ENCODE results near the gene MORN1. TPM values are rescaled to one million over a fixed set of nuclear protein-coding genes. Genes with fewer than 3 reads are reported as not detected.

The MORN1 gene
- total and polyA plus RNA-seq, 2 of the 8 experiments (the other 6 are each of a cell fraction or from before 2014, with no cell fraction given), result 5.0 to 9.1 TPM

DNA sequence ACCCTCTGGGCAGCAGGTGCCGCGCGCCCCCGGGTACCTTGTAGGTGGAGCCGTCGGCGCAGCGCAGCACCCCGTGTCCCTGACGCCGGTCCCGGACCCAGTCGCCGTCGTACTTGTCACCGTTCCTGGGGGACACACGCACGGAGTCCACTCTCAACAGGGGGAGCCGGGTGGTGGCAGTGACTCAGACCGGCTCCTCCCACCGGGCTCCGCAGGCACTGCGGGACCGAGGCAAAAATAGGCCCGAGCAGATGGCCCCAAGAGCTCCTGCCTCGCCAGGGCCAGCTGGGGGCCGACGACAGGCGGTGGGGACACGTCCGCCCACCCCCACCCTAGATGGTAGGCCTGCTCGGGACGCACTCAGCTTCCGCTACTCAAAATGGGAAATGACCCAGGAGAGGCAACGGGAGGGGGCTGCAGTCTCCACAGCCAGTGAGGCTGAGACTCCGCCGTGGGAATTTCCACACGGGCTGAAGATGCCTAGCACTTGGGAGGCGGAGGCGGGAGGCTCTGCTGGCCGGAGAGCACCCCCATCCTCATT lies 6.3 kb downstream of the MORN1 start:
- Histone ChIP-seq H3K27me3 (replicated peaks in 1 of 4; ENCODE audit: control insufficient read depth in 3 of 4, extremely low read depth in 1 of 4, insufficient read depth in 3 of 4, low read length in 3 of 4) (no peaks in the 10 kb centered on the region), H3K4ac (replicated peaks; ENCODE audit: insufficient read length, low read depth, low read length) (no peak overlapping the region), H2BK15ac (ENCODE audit: low read length) (no peak overlapping the region), H3K4me2 (ENCODE audit: insufficient read depth in 1 of 2, low read depth in 2 of 2, low read length in 2 of 2) (no peak overlapping the region), H3K23me2 (ENCODE audit: low read depth, low read length) (no peaks in the 10 kb centered on the region), H2BK5ac (ENCODE audit: low read depth, low read length) (no peak overlapping the region), H3K18ac (ENCODE audit: extremely low read depth, low read length) (no peak overlapping the region), H3K14ac (ENCODE audit: insufficient read length) (no peak overlapping the region), H3K9ac (replicated peaks in 1 of 4; ENCODE audit: extremely low read depth in 1 of 4, low read depth in 3 of 4, low read length in 3 of 4) (no peak overlapping the region), H2BK120ac (replicated peaks; ENCODE audit: low read depth, low read length) (no peak overlapping the region), H3K23ac (ENCODE audit: insufficient read length) (no peak overlapping the region), H3K4me1 (replicated peaks in 1 of 4; ENCODE audit: control insufficient read depth in 3 of 4, insufficient read depth in 4 of 4, low read length in 3 of 4) (peaks cover 0 to 2% (median under 1%) of the 10 kb centered on the region in 4 experiments; a peak in 3 of 7 replicates), H3K27ac (ENCODE audit: low read depth, low read length) (no peak overlapping the region), H4K8ac (ENCODE audit: extremely low read depth, insufficient read depth, low read length) (peak overlapping the region; percentile 41; the same call in 1 of the 2 replicates), H2AFZ (ENCODE audit: low read length) (no peak overlapping the region), H3K79me1 (ENCODE audit: low read depth, low read length) (no peaks in the 10 kb centered on the region; the same call in 1 of the 2 replicates), H3K36me3 (ENCODE audit: control insufficient read depth in 2 of 4, insufficient read depth in 4 of 4, low read length in 3 of 4) (no peaks in the 10 kb centered on the region; a peak in 1 of 8 replicates), H4K5ac (ENCODE audit: insufficient read length, low read depth, low read length) (no peak overlapping the region), H2BK20ac (ENCODE audit: low read length) (no peak overlapping the region), H2AK5ac (ENCODE audit: low read depth, low read length) (0 out of 2 replicates have a peak overlapping the region, but pooled peaks have one; percentile 49), H4K20me1 (replicated peaks in 1 of 2; ENCODE audit: control insufficient read depth in 1 of 2, insufficient read depth in 2 of 2, low read length in 2 of 2) (peaks cover 0 to 2% of the 10 kb centered on the region in 2 experiments), H3K79me2 (ENCODE audit: control insufficient read depth in 1 of 2, insufficient read depth in 2 of 2, low read length in 2 of 2) (no peaks in the 10 kb centered on the region), H3K9me3 (ENCODE audit: insufficient read depth in 2 of 2, low read depth in 1 of 2, low read length in 1 of 2) (no peaks in the 10 kb centered on the region), H4K91ac (replicated peaks; ENCODE audit: insufficient read length, low read length) (no peak overlapping the region), H3K56ac (replicated peaks; ENCODE audit: insufficient read length, low read depth, low read length) (no peak overlapping the region), H2BK12ac (ENCODE audit: low read depth, low read length) (no peak overlapping the region), H3K4me3 (ENCODE audit: extremely low read depth in 1 of 4, insufficient read depth in 2 of 4, low read depth in 3 of 4, low read length in 4 of 4) (no peak overlapping the region)
- TF ChIP-seq POU5F1 (IDR thresholded peaks at IDR 0.05; ENCODE audit: low read depth, low read length) (no peak), JUND (IDR thresholded peaks at IDR 0.05; ENCODE audit: low read length) (no peak)
- TF ChIP-seq, protein P1, sequence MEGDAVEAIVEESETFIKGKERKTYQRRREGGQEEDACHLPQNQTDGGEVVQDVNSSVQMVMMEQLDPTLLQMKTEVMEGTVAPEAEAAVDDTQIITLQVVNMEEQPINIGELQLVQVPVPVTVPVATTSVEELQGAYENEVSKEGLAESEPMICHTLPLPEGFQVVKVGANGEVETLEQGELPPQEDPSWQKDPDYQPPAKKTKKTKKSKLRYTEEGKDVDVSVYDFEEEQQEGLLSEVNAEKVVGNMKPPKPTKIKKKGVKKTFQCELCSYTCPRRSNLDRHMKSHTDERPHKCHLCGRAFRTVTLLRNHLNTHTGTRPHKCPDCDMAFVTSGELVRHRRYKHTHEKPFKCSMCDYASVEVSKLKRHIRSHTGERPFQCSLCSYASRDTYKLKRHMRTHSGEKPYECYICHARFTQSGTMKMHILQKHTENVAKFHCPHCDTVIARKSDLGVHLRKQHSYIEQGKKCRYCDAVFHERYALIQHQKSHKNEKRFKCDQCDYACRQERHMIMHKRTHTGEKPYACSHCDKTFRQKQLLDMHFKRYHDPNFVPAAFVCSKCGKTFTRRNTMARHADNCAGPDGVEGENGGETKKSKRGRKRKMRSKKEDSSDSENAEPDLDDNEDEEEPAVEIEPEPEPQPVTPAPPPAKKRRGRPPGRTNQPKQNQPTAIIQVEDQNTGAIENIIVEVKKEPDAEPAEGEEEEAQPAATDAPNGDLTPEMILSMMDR (IDR thresholded peaks at IDR 0.05; ENCODE audit: control extremely low read depth in 1 of 3, insufficient read depth in 1 of 3, low read depth in 1 of 3, low read length in 3 of 3), result 0 out of 4 replicates have a peak, but pooled peaks of 1 of the 3 experiments have one; percentile 5
- no peak for FAIRE-seq
- 94% methylated on average over 33 of the region's 41 CpGs; no CpG with 5 or more reads in 1 of the 2 experiments for WGBS, 2 experiments (ENCODE audit: extremely low coverage in 1 of 2, insufficient coverage in 1 of 2, insufficient read length in 1 of 2, insufficient replicate concordance in 2 of 2, low coverage in 1 of 2, low lambda C conversion rate in 2 of 2, missing lambda C conversion rate in 1 of 2)
- ChIA-PET CTCF (ENCODE audit: partially characterized antibody) (interaction anchor here (0.8 to 5.5 kb wide), 6 partner anchors 9 to 225 kb away, joined by 3 to 154 read pairs (median 3); partner anchors contain the start of gene FAAP20), POLR2A (ENCODE audit: partially characterized antibody) (interaction anchor here (1.0 to 1.1 kb wide), 4 partner anchors 12 to 144 kb away, joined by 3 read pairs; no protein-coding TSS in a partner anchor)
- no peak for DNase-seq (ENCODE audit: low read depth in 1 of 2, low spot score in 2 of 2)

All from H1 (cell line).